Activated naive CD4-positive, alpha-beta T cell treated with anti-CD3 and anti-CD28 coated beads, Interleukin-2, amount 50 U/mL, for 16 hours (primary cell): ENCODE measurements around the gene DPP6.

Experiments used
- DNase-seq: peaks from one replicate; pipeline ENCODE4 v3.0.0-alpha.2; 2020

DPP6 gene

GRCh38 chr7:154844955-154845354, 792.8 kb downstream of the DPP6 start:
- DNase-seq = no peak

GRCh38 chr7:154848464-154848863, 796.3 kb downstream of the DPP6 start:
- DNase-seq = no peak

GRCh38 chr7:154852205-154852604, 800.0 kb downstream of the DPP6 start:
- DNase-seq = no peak

GRCh38 chr7:154853063-154853726, 801.0 kb downstream of the DPP6 start:
- no peak for DNase-seq

- no peak for DNase-seq
Measured at GRCh38 chr7:154853727-154854095, 801.5 kb downstream of the DPP6 start.

GRCh38 chr7:154854836-154855235, 802.6 kb downstream of the DPP6 start:
- DNase-seq = no peak

- DNase-seq = no peak
Measured at GRCh38 chr7:154855366-154855765, 803.2 kb downstream of the DPP6 start.

GRCh38 chr7:154856733-154857132, 804.5 kb downstream of the DPP6 start:
- no peak for DNase-seq

GRCh38 chr7:154857240-154857639, 805.0 kb downstream of the DPP6 start:
- no peak for DNase-seq

GRCh38 chr7:154857728-154858681, 805.8 kb downstream of the DPP6 start:
- DNase-seq = no peak

- DNase-seq = no peak
Measured at GRCh38 chr7:154858836-154859537, 806.8 kb downstream of the DPP6 start.

- DNase-seq = no peak
Measured at GRCh38 chr7:154859747-154860620, 807.8 kb downstream of the DPP6 start.

GRCh38 chr7:154860621-154861375, 808.6 kb downstream of the DPP6 start:
- no peak for DNase-seq

GRCh38 chr7:154861589-154861988, 809.4 kb downstream of the DPP6 start:
- no peak for DNase-seq

GRCh38 chr7:154862153-154862791, 810.1 kb downstream of the DPP6 start:
- no peak for DNase-seq

GRCh38 chr7:154863766-154864522, 811.7 kb downstream of the DPP6 start:
- no peak for DNase-seq

GRCh38 chr7:154864523-154864891, 812.3 kb downstream of the DPP6 start:
- DNase-seq = no peak

- no peak for DNase-seq
Measured at GRCh38 chr7:154865984-154866685, 813.9 kb downstream of the DPP6 start.

- no peak for DNase-seq
Measured at GRCh38 chr7:154867068-154867467, 814.9 kb downstream of the DPP6 start.

- no peak for DNase-seq
Measured at GRCh38 chr7:154868921-154869320, 816.7 kb downstream of the DPP6 start.
